Small intestine (tissue), 16 donors: ENCODE results near the gene MAZ. TPM values are rescaled to one million over a fixed set of nuclear protein-coding genes. Genes with fewer than 3 reads are reported as not detected.
"Not testable (repeated sequence)": the region's sequence is repeated elsewhere in the genome, so short reads cannot be mapped to it uniquely, and the experiment has no call there.

Experiments used
- DNase-seq, 2 donors: peaks; one replicate each; pipeline versions ENCODE4 v3.0.0 to v3.0.0-alpha.2; 2013
- FAIRE-seq: peaks from 2 replicates; lab custom pipeline; 2012; peaks lifted over from hg19 to GRCh38; lab: Jason Lieb, UNC
- H3K27ac ChIP-seq, 3 donors: one replicate each; pipeline ENCODE4 v1.5.1; 2013; ENCODE audit warnings: low read length in 2 of 3, mild to moderate bottlenecking in 2 of 3, control low read depth in 1 of 3, inconsistent platforms in 1 of 3, low read depth in 1 of 3, moderate library complexity in 1 of 3
- H3K27me3 ChIP-seq, 3 donors: one replicate each; pipeline ENCODE4 v1.6.1; 2013; ENCODE audit warnings: low read length in 3 of 3, inconsistent platforms in 1 of 3; ENCODE audit not compliant: control insufficient read depth in 3 of 3, insufficient read depth in 3 of 3
- H3K36me3 ChIP-seq, 3 donors: one replicate each; pipeline ENCODE4 v1.6.1; 2013; ENCODE audit warnings: low read length in 3 of 3, inconsistent platforms in 1 of 3, low read depth in 1 of 3, mild to moderate bottlenecking in 1 of 3, moderate library complexity in 1 of 3; ENCODE audit not compliant: control insufficient read depth in 3 of 3, insufficient read depth in 2 of 3
- H3K4me1 ChIP-seq, 3 donors: one replicate each; pipeline ENCODE4 v1.6.1; 2013; ENCODE audit warnings: low read length in 2 of 3, inconsistent platforms in 1 of 3, low read depth in 1 of 3, mild to moderate bottlenecking in 1 of 3, moderate library complexity in 1 of 3; ENCODE audit not compliant: control insufficient read depth in 3 of 3, insufficient read depth in 2 of 3
- H3K4me3 ChIP-seq, 3 donors: one replicate each; pipeline ENCODE4 v1.5.1; 2013; ENCODE audit warnings: low read length in 3 of 3, control low read depth in 1 of 3, inconsistent platforms in 1 of 3, low read depth in 1 of 3, mild to moderate bottlenecking in 1 of 3, moderate library complexity in 1 of 3
- H3K9me3 ChIP-seq, 2 donors: one replicate each; pipeline ENCODE4 v1.6.1; 2013; ENCODE audit warnings: low read depth in 1 of 2, low read length in 1 of 2; ENCODE audit not compliant: control insufficient read depth in 2 of 2, insufficient read depth in 1 of 2
- WGBS, 3 donors: extraction: QIAGEN DNeasy Blood & Tissue Kit; methylation state at CpG; one replicate each; pipeline ENCODE4 v1.1.7; 2013; 5-methylcytosine and 5-hydroxymethylcytosine counted together
- long read RNA-seq, 10 donors: transcript quantifications; one replicate each; lab custom pipeline, GENCODE V29; 2026
- polyA plus RNA-seq, 4 donors: library from polyadenylated mRNA; stranded (reverse) in 3 of 4; unstranded in 1 of 4; fragments of 200-250 nt in 3 of 4; fragments of 120-200 nt in 1 of 4; gene quantifications; one replicate each; pipeline versions ENCODE4 v1.2.1 to v1.2.3, GENCODE V29; 2013
- donor health status: healthy with polysubstance abuse.
- donor health status: control.
- donor health status: control.
- donor health status: Bipolar disorder and iron deficiency.
- donor health status: healthy.

Gene MAZ
- polyA plus RNA-seq, result 100 to 1,000 TPM in 2 of 4 donors, 10 to 100 TPM in 2; 91.9 to 269 (median 170) TPM
- long read RNA-seq, donor 1, result 0 reads
- long read RNA-seq, donor 2, transcript MAZ-202 (5 exons, 2,532 nt), result major isoform, 12 of 18 reads
- long read RNA-seq, donor 2, partial matches to known transcripts, result 0 of 18 reads
- long read RNA-seq, donor 2, other reads (novel, unspliced or antisense), result 0 of 18 reads
- long read RNA-seq, donor 3, transcript MAZ-202 (5 exons, 2,532 nt), result major isoform, 16 of 39 reads
- long read RNA-seq, donor 3, transcript MAZ-201 (6 exons, 2,698 nt), result minor isoform, 5 of 39 reads
- long read RNA-seq, donor 3, partial matches to known transcripts, result 14 of 39 reads
- long read RNA-seq, donor 3, other reads (novel, unspliced or antisense), result 0 of 39 reads
- long read RNA-seq, donor 4, result 0 reads
- long read RNA-seq, donor 5, partial matches to known transcripts, result 0 of 4 reads
- long read RNA-seq, donor 5, other reads (novel, unspliced or antisense), result 0 of 4 reads
- long read RNA-seq, donor 6, transcript MAZ-201 (6 exons, 2,698 nt), result major isoform, 9 of 122 reads
- long read RNA-seq, donor 6, transcript MAZ-202 (5 exons, 2,532 nt), result minor isoform, 7 of 122 reads
- long read RNA-seq, donor 6, partial matches to known transcripts, result 104 of 122 reads
- long read RNA-seq, donor 6, other reads (novel, unspliced or antisense), result 0 of 122 reads
- long read RNA-seq, donor 7, transcript MAZ-201 (6 exons, 2,698 nt), result minor isoform, 21 of 98 reads
- long read RNA-seq, donor 7, transcript MAZ-202 (5 exons, 2,532 nt), result major isoform, 50 of 98 reads
- long read RNA-seq, donor 7, partial matches to known transcripts, result 22 of 98 reads
- long read RNA-seq, donor 7, other reads (novel, unspliced or antisense), result 0 of 98 reads
- long read RNA-seq, donor 8, partial matches to known transcripts, result 10 of 12 reads
- long read RNA-seq, donor 8, other reads (novel, unspliced or antisense), result 0 of 12 reads
- long read RNA-seq, donor 9, transcript MAZ-202 (5 exons, 2,532 nt), result major isoform, 6 of 7 reads
- long read RNA-seq, donor 9, partial matches to known transcripts, result 0 of 7 reads
- long read RNA-seq, donor 9, other reads (novel, unspliced or antisense), result 0 of 7 reads
- long read RNA-seq, donor 10, transcript MAZ-201 (6 exons, 2,698 nt), result minor isoform, 11 of 66 reads
- long read RNA-seq, donor 10, transcript MAZ-202 (5 exons, 2,532 nt), result major isoform, 30 of 66 reads
- long read RNA-seq, donor 10, transcript MAZ-214 (3 exons, 1,464 nt), result minor isoform, 5 of 66 reads
- long read RNA-seq, donor 10, partial matches to known transcripts, result 13 of 66 reads
- long read RNA-seq, donor 10, other reads (novel, unspliced or antisense), result 0 of 66 reads

DNA sequence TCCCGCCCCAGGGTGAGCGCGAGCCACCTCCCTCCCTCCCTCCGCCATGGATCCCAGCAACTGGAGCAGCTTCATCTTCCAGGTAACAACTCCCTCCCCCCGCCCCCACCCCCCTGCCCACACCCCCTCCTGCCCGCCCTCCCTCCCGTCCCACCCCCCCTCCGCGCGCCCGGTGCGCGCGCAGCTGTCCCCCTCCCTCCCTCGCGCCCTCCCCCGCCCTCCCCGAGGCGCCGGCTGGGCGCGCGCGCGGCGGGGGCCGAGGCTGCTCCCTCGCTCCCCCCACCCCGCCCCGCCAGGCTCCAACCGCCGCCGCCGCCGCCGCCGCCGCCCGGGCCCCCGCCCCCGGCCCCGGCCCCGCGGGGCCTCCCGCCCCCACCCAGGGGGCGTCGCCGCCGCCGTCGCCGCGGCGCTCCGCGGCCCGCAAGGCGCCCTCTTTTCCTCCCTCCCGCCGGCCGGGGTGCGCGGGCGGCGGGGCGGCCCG lies at the start of gene MAZ:
Gene MAZ, plus strand, starts transcription at position 431 of the 481 bp plus-strand sequence. CDS start 173 bp downstream, outside the sequence.
- no peak for DNase-seq
- no peak for FAIRE-seq
- 1% methylated on average over 49 of the region's 67 CpGs; no CpG with 5 or more reads in 2 of the 3 donors for WGBS, 3 donors
- Histone ChIP-seq H3K4me1 (peaks cover 4 to 39% (median 16%) of the 10 kb centered on the region in 3 donors), H3K4me3 (peak within 1 kb of the TSS; percentile 84 to 98 (median 97)), H3K27ac (peak within 1 kb of the TSS; percentile 91 to 99 (median 98)), H3K9me3 (no peaks in the 10 kb centered on the region), H3K36me3 (peaks cover 0 to 62% (median 0%) of the 10 kb centered on the region in 3 donors), H3K27me3 (no peaks in the 10 kb centered on the region)

DNA sequence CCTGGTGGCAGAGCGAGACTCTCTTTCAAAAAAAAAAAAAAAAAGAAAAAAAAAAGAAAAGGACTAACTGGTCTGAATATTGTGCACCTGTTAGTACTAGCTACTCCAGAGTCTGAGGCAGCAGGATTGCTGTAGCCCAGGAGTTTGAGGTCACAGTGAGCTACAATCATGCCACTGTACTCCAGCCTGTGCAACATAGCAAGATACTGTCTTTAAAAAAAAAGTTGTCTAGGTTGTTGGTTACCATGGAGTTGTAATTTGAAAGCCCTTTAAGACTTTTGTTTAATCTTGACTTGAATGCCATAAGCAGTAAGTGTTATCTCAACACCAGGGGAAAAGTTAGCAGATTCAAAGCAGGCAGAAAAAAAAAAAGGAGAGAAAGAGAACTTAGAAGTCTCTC lies 49.7 kb upstream of the MAZ start:
- Histone ChIP-seq H3K27me3 (no peaks in the 10 kb centered on the region), H3K27ac (peak overlapping the region in 1 of 3 donors; percentile 58), H3K9me3 (no peaks in the 10 kb centered on the region), H3K4me1 (peaks cover 0 to 42% (median 3%) of the 10 kb centered on the region in 3 donors), H3K4me3 (no peak overlapping the region), H3K36me3 (no peaks in the 10 kb centered on the region)
- no peak for FAIRE-seq
- peak; percentile 47 to 69 for DNase-seq
- 17 to 63% (median 35%) methylated on average over 1 of the region's 1 CpG for WGBS, 3 donors

DNA sequence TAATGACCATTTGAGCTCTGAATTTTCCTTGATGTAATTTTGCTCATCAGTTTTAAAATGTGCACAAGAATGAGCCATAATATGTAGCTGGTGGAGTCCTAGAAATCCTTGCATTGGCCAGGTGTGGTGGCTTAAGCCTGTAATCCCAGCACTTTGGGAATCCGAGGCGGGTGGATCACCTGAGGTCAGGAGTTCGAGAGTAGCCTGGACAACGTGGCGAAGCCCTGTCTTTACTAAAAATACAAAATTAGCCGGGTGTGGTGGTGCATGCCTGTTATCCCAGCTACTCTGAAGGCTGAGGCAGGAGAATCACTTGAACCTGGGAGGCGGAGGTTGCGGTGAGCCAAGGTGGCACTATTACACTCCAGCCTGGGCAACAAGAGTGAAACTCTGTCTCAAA lies 49.2 kb upstream of the MAZ start:
- FAIRE-seq, H3K36me3 ChIP-seq, H3K9me3 ChIP-seq, H3K4me3 ChIP-seq, H3K27me3 ChIP-seq, DNase-seq: not testable (repeated sequence)
- Histone ChIP-seq H3K4me1 (peaks cover 0 to 46% (median 3%) of the 10 kb centered on the region in 3 donors), H3K27ac (peak overlapping the region in 1 of 3 donors; percentile 58)
- WGBS, 3 donors, result 47 to 79% (median 67%) methylated on average over 8 of the region's 8 CpGs

DNA sequence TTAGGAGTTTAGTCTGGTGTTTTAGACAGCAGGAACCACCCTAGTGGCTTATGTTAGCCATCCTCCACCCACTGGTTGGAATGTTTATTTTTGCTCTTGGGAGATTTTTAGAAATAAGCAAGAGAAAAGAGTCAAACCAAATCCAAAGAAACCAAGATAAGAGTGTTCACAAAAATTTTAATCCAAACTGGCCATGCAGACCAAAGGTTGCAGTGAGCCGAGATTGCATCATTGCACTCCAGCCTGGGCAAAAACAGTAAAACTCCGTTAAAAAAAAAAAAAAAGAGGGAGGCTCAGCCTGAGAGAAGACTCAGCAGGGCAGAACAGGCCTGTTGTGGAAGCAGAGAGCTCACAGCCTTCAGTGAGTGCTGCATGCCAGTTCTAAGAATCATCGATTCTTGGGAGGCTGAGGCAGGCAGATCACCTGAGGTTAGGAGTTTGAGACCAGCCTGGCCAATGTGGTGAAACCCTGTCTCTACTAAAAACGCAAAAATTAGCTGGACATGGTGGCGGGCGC lies 48.3 kb upstream of the MAZ start:
- peaks cover 0 to 46% (median 3%) of the 10 kb centered on the region in 3 donors for H3K4me1 ChIP-seq
- H3K36me3 ChIP-seq, result no peaks in the 10 kb centered on the region
- peak in 1 of 2 donors; percentile 43 for DNase-seq
- no peak overlapping the region for H3K4me3 ChIP-seq
- no peaks in the 10 kb centered on the region for H3K27me3 ChIP-seq
- 55 to 65% (median 64%) methylated on average over 6 of the region's 6 CpGs for WGBS, 3 donors
- H3K27ac ChIP-seq, result peak overlapping the region in 1 of 3 donors; percentile 39
- FAIRE-seq, result no peak
- H3K9me3 ChIP-seq, result no peaks in the 10 kb centered on the region

- FAIRE-seq, result no peak
- no peaks in the 10 kb centered on the region for H3K9me3 ChIP-seq
- H3K27me3 ChIP-seq, result no peaks in the 10 kb centered on the region
- WGBS, 3 donors, result 20 to 55% (median 51%) methylated on average over 9 of the region's 9 CpGs
- H3K36me3 ChIP-seq, result no peaks in the 10 kb centered on the region
- peak; percentile 88 to 96 for DNase-seq
- peaks cover 0 to 59% (median 3%) of the 10 kb centered on the region in 3 donors for H3K4me1 ChIP-seq
- H3K27ac ChIP-seq, result peak overlapping the region; percentile 81 to 89 (median 85)
- H3K4me3 ChIP-seq, result peak overlapping the region in 1 of 3 donors; percentile 36
These were observed 45.6 kb upstream of the MAZ start for GRCh38 chr16:29760567-29761279.

- Histone ChIP-seq H3K4me3 (peak overlapping the region in 1 of 3 donors; percentile 36), H3K4me1 (peaks cover 0 to 62% (median 3%) of the 10 kb centered on the region in 3 donors), H3K27ac (peak overlapping the region; percentile 81 to 89 (median 85))
- WGBS, 3 donors, result 11 to 57% (median 50%) methylated on average over 6 to 8 of the region's 8 CpGs
- not testable (repeated sequence) for H3K27me3 ChIP-seq, H3K9me3 ChIP-seq, H3K36me3 ChIP-seq, FAIRE-seq
- peak; percentile 52 to 75 for DNase-seq
These were observed 45.1 kb upstream of the MAZ start for GRCh38 chr16:29761280-29761651.

- Histone ChIP-seq H3K4me1 (peaks cover 0 to 57% (median 3%) of the 10 kb centered on the region in 3 donors), H3K9me3 (no peaks in the 10 kb centered on the region), H3K36me3 (no peaks in the 10 kb centered on the region), H3K27ac (peak overlapping the region in 2 of 3 donors; percentile 60 to 65), H3K27me3 (no peaks in the 10 kb centered on the region), H3K4me3 (no peak overlapping the region)
- peak in 1 of 2 donors; percentile 73 for DNase-seq
- WGBS, 3 donors, result 26 to 57% (median 35%) methylated on average over 6 of the region's 6 CpGs
- FAIRE-seq, result no peak
These were observed 44.4 kb upstream of the MAZ start for GRCh38 chr16:29761882-29762281.
